Activated CD8-positive, alpha-beta T cell treated with anti-CD3 and anti-CD28 coated beads, Interleukin-2, amount 10 ng/mL, durations not matched to agents 7 days and 5 days (primary cell): Measurements from ENCODE around the gene D2HGDH. TPM values are rescaled to one million over a fixed set of nuclear protein-coding genes. Genes with fewer than 3 reads are reported as not detected.
A peak's percentile ranks its signal among the peaks of the same experiment; 100 is the strongest.
"Not testable (repeated sequence)": the region's sequence is repeated elsewhere in the genome, so short reads cannot be mapped to it uniquely, and the experiment has no call there.

Experiments
- ATAC-seq: fragments of 150-1000 bp; cut with Tn5 transposase; one replicate; pipeline ENCODE4 v1.10.0; 2021; ENCODE audit warnings: moderate library complexity
- CTCF ChIA-PET: fragments of 350-600 bp; sonication (Branson Sonifier 250); formaldehyde crosslinking; loops from one replicate; lab custom pipeline; 2021; ENCODE audit warnings: antibody characterized with exemption; lab: Charles Lee
- POLR2A ChIA-PET: fragments of 350-600 bp; sonication (Branson Sonifier 250); formaldehyde crosslinking; loops from one replicate; lab custom pipeline; 2021; ENCODE audit warnings: antibody characterized with exemption; lab: Charles Lee
- DNase-seq: peaks from one replicate; pipeline ENCODE4 v3.0.0-alpha.2; 2020
- H3K27ac Mint-ChIP-seq: one replicate; pipeline ENCODE4 v1.8.0; 2021; ENCODE audit warnings: mild to moderate bottlenecking, mixed read lengths
- H3K27me3 Mint-ChIP-seq: one replicate; pipeline ENCODE4 v1.8.0; 2021; ENCODE audit warnings: low read depth, mixed read lengths
- H3K36me3 Mint-ChIP-seq: one replicate; pipeline ENCODE4 v1.8.0; 2021; ENCODE audit warnings: low read depth, mixed read lengths
- H3K4me1 Mint-ChIP-seq: one replicate; pipeline ENCODE4 v1.8.0; 2021; ENCODE audit warnings: low read depth, mixed read lengths
- H3K4me3 Mint-ChIP-seq: one replicate; pipeline ENCODE4 v1.8.0; 2021; ENCODE audit warnings: mild to moderate bottlenecking, mixed read lengths
- H3K9me3 Mint-ChIP-seq: one replicate; pipeline ENCODE4 v1.8.0; 2022; ENCODE audit warnings: mixed read lengths; ENCODE audit not compliant: insufficient read depth
- total RNA-seq, 2 experiments: library from RNA; stranded (reverse); gene quantifications; one replicate each; pipeline ENCODE4 v1.2.3, GENCODE V29; 2021

D2HGDH gene
- total RNA-seq, 2 experiments from 2014 or later, result 26.3 to 28.0 TPM

DNA sequence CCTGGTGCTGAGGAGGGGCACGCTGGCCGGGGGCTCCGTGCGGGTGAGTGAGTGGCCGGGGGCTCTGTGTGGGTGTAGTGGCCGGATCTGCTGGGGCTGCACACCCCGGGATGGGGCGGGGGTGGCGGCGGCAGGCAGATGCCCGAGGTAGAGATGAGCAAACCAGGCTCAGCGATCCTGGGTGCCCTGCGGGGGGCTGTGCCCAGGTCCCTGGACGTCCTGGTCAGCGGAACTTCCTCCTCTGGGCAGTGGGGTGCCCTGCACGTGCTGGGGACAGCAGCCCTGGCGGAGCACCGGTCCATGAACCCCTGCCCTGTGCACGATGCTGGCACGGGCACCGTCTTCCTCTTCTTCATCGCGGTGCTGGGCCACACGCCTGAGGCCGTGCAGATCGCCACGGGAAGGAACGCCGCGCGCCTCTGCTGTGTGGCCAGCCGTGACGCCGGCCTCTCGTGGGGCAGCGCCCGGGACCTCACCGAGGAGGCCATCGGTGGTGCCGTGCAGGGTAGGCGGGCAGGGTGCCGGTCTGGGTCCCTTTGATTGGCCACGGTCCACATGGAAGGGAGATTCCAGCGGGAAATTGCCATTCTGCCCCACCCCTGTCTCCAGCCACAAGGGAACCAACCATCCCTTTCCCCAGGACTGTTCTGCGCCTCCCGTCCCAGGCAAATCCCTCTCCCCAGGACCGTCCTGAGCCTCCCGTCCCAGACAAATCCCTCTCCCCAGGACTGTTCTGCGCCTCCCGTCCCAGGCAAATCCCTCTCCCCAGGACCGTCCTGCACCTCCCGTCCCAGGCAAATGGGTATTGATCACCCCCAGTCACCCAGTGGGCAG lies 80.4 kb downstream of the D2HGDH start:
- POLR2A ChIA-PET, result no interaction called here
- no peaks in the 10 kb centered on the region for H3K27me3 Mint-ChIP-seq
- no peaks in the 10 kb centered on the region for H3K36me3 Mint-ChIP-seq
- DNase-seq (no peak), ATAC-seq (no peak)
- no peak overlapping the region for H3K4me3 Mint-ChIP-seq
- no peaks in the 10 kb centered on the region for H3K9me3 Mint-ChIP-seq
- CTCF ChIA-PET, result no interaction called here
- peaks cover 11% of the 10 kb centered on the region for H3K4me1 Mint-ChIP-seq
- H3K27ac Mint-ChIP-seq, result no peak overlapping the region

DNA sequence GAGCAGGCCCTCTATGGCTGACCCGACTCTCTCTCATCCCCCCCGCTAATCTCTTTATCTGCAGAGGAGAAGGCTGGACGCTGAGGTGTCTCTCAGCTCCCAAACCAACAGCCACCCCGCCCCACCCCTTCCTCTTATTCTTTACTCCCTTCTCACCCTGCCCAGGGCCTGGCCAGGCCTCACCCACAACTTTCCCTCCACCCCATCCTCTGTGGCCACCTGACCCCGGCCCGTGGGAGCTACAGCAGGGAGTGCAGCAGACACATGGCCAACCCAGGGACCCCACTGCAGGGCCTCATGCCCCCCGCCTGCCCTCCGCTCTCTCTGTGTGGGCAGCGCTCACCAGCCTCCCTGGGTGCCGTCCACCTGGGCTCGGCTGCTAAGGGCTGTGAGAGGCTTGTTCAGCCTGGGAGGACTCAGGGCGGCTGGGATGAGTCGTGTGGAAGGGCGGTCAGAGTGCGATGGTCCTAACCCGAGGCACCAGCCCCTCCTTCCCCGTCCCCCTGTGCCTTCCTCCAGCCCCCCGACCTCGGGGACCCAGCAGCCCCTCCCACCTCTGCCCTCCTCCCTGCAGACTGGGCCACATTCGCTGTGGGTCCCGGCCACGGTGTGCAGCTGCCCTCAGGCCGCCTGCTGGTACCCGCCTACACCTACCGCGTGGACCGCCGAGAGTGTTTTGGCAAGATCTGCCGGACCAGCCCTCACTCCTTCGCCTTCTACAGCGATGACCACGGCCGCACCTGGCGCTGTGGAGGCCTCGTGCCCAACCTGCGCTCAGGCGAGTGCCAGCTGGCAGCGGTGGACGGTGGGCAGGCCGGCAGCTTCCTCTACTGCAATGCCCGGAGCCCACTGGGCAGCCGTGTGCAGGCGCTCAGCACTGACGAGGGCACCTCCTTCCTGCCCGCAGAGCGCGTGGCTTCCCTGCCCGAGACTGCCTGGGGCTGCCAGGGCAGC lies 81.3 kb downstream of the D2HGDH start:
- ATAC-seq (no peak), DNase-seq (no peak)
- no peaks in the 10 kb centered on the region for H3K9me3 Mint-ChIP-seq
- no peak overlapping the region for H3K4me3 Mint-ChIP-seq
- H3K27me3 Mint-ChIP-seq, result no peaks in the 10 kb centered on the region
- H3K36me3 Mint-ChIP-seq, result no peaks in the 10 kb centered on the region
- peaks cover 11% of the 10 kb centered on the region for H3K4me1 Mint-ChIP-seq
- ChIA-PET CTCF (no interaction called here), POLR2A (no interaction called here)
- no peak overlapping the region for H3K27ac Mint-ChIP-seq

DNA sequence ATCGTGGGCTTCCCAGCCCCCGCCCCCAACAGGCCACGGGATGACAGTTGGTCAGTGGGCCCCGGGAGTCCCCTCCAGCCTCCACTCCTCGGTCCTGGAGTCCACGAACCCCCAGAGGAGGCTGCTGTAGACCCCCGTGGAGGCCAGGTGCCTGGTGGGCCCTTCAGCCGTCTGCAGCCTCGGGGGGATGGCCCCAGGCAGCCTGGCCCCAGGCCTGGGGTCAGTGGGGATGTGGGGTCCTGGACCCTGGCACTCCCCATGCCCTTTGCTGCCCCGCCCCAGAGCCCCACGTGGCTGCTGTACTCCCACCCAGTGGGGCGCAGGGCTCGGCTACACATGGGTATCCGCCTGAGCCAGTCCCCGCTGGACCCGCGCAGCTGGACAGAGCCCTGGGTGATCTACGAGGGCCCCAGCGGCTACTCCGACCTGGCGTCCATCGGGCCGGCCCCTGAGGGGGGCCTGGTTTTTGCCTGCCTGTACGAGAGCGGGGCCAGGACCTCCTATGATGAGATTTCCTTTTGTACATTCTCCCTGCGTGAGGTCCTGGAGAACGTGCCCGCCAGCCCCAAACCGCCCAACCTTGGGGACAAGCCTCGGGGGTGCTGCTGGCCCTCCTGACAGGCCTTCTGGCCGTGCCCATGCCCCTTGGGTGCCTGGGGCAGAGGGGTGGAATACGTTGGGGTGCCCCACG lies 82.1 kb downstream of the D2HGDH start:
- H3K9me3 Mint-ChIP-seq, result no peaks in the 10 kb centered on the region
- CTCF ChIA-PET, result no interaction called here
- H3K4me3 Mint-ChIP-seq, result no peak overlapping the region
- peaks cover 14% of the 10 kb centered on the region for H3K4me1 Mint-ChIP-seq
- no peaks in the 10 kb centered on the region for H3K36me3 Mint-ChIP-seq
- ATAC-seq (no peak), DNase-seq (no peak)
- POLR2A ChIA-PET, result no interaction called here
- H3K27me3 Mint-ChIP-seq, result no peaks in the 10 kb centered on the region
- H3K27ac Mint-ChIP-seq, result no peak overlapping the region

DNA sequence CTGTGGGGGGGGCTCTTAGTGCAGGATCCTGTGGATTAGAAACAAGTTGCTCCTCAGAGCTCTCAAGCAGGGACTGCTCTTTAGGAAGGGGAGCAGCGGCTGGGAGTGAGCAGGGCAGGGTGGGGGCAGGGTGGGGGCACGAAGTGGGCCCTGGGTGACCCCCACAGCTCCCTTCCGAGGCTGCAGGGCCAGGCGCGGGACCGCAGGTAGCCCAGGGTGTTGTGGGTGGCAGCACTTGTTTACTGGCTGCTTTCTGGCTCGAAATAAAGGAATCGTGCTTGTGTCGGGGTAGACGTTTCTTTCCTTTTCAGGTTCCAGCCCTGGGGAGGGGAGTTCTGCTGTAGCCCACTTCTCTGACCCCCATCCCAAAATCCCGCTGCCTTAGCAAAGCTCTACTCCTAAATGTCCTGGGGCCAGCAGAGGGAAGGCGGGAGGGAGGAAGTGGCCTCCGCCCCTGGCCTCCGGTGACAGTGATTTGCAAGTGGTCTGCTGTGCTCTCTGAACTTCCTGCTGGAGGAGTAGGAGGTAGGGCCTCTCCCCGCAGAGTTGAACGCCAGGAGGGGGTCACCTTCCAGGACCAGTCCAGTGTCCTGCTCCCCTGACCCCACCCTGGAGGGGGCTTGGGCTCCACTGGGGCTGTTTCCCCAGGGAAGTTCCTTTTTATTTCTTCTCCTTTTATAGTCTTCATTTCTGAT lies 82.8 kb downstream of the D2HGDH start:
- peak overlapping the region; percentile 12 for H3K4me3 Mint-ChIP-seq
- DNase-seq, result no peak
- no peaks in the 10 kb centered on the region for H3K9me3 Mint-ChIP-seq
- H3K36me3 Mint-ChIP-seq, result no peaks in the 10 kb centered on the region
- ChIA-PET CTCF (no interaction called here), POLR2A (no interaction called here)
- peaks cover 18% of the 10 kb centered on the region for H3K4me1 Mint-ChIP-seq
- no peak for ATAC-seq
- no peak overlapping the region for H3K27ac Mint-ChIP-seq
- H3K27me3 Mint-ChIP-seq, result no peaks in the 10 kb centered on the region

DNA sequence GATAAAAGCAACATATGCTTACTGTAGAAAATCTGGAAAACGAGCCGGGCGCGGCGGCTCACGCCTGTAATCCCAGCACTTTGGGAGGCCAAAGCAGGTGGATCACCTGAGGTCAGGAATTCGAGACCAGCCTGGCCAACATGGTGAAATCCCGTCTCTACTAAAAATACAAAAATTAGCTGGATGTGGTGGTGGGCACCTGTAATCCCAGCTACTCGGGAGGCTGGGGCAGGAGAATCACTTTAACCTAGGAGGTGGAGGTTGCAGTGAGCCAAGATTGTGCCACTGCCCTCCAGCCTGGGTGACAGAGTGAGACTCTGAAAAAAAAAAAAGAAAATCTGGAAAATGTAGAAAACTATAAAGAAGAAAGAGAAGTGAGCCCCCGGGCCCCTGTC lies 83.4 kb downstream of the D2HGDH start:
- H3K36me3 Mint-ChIP-seq, ATAC-seq, H3K27ac Mint-ChIP-seq, H3K27me3 Mint-ChIP-seq, CTCF ChIA-PET, H3K4me3 Mint-ChIP-seq, DNase-seq, H3K9me3 Mint-ChIP-seq, POLR2A ChIA-PET: not testable (repeated sequence)
- H3K4me1 Mint-ChIP-seq, result peaks cover 21% of the 10 kb centered on the region

Other genes starting within 250 kb of the D2HGDH start
- gene STK25, start 226.0 kb upstream of the D2HGDH start, total RNA-seq, result 100 to 1,000 TPM; 114 to 132 TPM
- gene BOK, start 175.9 kb upstream of the D2HGDH start, total RNA-seq, result not detected
- 10 to 100 TPM; 32.3 to 37.4 TPM for gene THAP4, start 97.5 kb upstream of the D2HGDH start, total RNA-seq
- gene ATG4B, start 96.9 kb upstream of the D2HGDH start, total RNA-seq, result 10 to 100 TPM; 81.2 to 94.6 TPM
- 100 to 1,000 TPM; 101 to 103 TPM for gene DTYMK, start 47.8 kb upstream of the D2HGDH start, total RNA-seq
- 10 to 100 TPM; 36.7 to 38.5 TPM for gene ING5, start 32.6 kb upstream of the D2HGDH start, total RNA-seq
- under 1 TPM; 0.34 TPM for gene GAL3ST2, start 42.2 kb downstream of the D2HGDH start, total RNA-seq
- under 1 TPM; 0.31 to 0.45 TPM for gene NEU4, start 74.6 kb downstream of the D2HGDH start, total RNA-seq
- 1 to 10 TPM; 2.4 to 2.5 TPM for gene PDCD1, start 124.3 kb downstream of the D2HGDH start, total RNA-seq
- gene RTP5, start 135.1 kb downstream of the D2HGDH start, total RNA-seq, result not detected